ENCODE results near the gene STARD4.

STARD4 gene

GRCh38 chr5:111447822-111448221 is 64.5 kb downstream of the STARD4 start:
- no peak for ATAC-seq (ENCODE audit: low read depth)
- Histone ChIP-seq H3K9me3 (ENCODE audit: severe bottlenecking) (no peaks in the 10 kb centered on the region), H3K27ac (ENCODE audit: poor library complexity, severe bottlenecking) (no peak overlapping the region), H3K4me1 (ENCODE audit: insufficient read depth, poor library complexity, severe bottlenecking) (no peaks in the 10 kb centered on the region), H3K27me3 (ENCODE audit: insufficient read depth, poor library complexity, severe bottlenecking) (no peaks in the 10 kb centered on the region), H3K36me3 (ENCODE audit: low read depth) (no peaks in the 10 kb centered on the region), H3K4me3 (ENCODE audit: severe bottlenecking) (no peak overlapping the region)
- DNase-seq (ENCODE audit: low spot score) = no peak
- TF ChIP-seq, protein P1, sequence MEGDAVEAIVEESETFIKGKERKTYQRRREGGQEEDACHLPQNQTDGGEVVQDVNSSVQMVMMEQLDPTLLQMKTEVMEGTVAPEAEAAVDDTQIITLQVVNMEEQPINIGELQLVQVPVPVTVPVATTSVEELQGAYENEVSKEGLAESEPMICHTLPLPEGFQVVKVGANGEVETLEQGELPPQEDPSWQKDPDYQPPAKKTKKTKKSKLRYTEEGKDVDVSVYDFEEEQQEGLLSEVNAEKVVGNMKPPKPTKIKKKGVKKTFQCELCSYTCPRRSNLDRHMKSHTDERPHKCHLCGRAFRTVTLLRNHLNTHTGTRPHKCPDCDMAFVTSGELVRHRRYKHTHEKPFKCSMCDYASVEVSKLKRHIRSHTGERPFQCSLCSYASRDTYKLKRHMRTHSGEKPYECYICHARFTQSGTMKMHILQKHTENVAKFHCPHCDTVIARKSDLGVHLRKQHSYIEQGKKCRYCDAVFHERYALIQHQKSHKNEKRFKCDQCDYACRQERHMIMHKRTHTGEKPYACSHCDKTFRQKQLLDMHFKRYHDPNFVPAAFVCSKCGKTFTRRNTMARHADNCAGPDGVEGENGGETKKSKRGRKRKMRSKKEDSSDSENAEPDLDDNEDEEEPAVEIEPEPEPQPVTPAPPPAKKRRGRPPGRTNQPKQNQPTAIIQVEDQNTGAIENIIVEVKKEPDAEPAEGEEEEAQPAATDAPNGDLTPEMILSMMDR (IDR thresholded peaks at IDR 0.05; ENCODE audit: poor library complexity, severe bottlenecking) = no peak

- H3K9me3 ChIP-seq (ENCODE audit: severe bottlenecking) = no peaks in the 10 kb centered on the region
- no peaks in the 10 kb centered on the region for H3K36me3 ChIP-seq (ENCODE audit: low read depth)
- no peaks in the 10 kb centered on the region for H3K4me1 ChIP-seq (ENCODE audit: insufficient read depth, poor library complexity, severe bottlenecking)
- H3K27ac ChIP-seq (ENCODE audit: poor library complexity, severe bottlenecking) = no peak overlapping the region
- DNase-seq (ENCODE audit: low spot score) (no peak), ATAC-seq (ENCODE audit: low read depth) (no peak)
- H3K4me3 ChIP-seq (ENCODE audit: severe bottlenecking) = no peak overlapping the region
- TF ChIP-seq, protein P1 (IDR thresholded peaks at IDR 0.05; ENCODE audit: poor library complexity, severe bottlenecking) = no peak
- H3K27me3 ChIP-seq (ENCODE audit: insufficient read depth, poor library complexity, severe bottlenecking) = no peaks in the 10 kb centered on the region
These were observed 65.2 kb downstream of the STARD4 start for GRCh38 chr5:111447099-111447498.

All from RWPE2 (cell line).